Stimulated activated naive CD4-positive, alpha-beta T cell (primary cell): ENCODE data around the gene HASPIN.
A peak's percentile ranks its signal among the peaks of the same experiment; 100 is the strongest.

ENCODE experiments used
- DNase-seq, 6 experiments: peaks; one replicate each; lab custom pipeline; 2025; lab: John Stamatoyannopoulos, UW

HASPIN gene

DNA sequence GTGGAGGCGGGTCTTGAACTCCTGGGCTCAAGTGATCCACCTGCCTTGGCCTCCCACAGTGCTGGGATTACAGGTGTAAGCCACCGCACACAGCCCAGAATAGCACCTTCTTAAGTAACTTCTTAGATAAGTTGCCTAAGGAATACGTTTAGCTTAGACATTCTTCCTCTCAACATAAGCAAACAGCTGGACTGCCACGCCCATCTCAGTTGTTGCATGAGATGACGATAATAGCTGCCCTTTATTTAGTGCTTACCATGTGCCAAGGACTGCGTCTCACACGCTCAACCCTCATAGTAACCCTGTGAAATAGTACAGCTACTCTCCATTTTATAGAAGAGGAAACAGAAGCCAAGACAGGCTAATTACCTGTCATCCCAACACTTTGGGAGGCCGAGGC, 11.8 kb downstream of the HASPIN start:
- no peak for DNase-seq

DNA sequence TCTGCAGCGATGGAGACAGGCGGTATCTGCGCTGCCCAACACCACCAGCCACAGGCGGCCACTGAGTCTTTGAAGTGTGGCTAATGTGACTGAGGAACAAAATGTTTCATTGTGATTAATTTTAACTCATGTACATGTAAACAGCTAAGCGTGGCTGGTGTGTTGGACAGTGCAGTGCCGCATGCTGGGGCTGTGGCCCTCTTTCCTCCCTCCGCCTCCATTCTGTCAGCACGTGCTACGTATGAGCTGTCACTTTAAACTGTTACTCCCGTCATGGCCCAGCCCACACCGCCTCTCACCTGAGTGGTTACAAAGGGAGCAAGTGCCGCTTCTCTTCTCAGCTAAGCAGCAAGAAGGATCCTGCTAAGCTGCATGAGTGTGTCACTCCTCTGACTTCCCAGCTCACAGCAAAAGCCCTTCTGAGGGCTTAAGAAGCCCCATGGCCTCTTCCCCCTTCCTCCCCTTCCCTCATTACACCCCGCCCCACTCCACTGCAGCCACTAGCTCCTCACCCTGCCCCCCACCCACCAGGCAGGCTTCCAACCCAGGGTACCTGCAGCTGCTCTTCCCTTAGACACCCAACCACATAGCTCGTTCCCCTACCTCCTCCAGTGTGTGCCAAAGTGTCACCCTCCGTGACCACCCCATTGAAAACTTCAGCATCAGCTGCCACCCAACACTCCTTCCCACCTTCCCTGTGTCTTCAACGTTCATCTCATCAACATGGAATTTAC, 15.0 kb downstream of the HASPIN start:
- DNase-seq: peak; percentile 25 to 64 (median 46)

DNA sequence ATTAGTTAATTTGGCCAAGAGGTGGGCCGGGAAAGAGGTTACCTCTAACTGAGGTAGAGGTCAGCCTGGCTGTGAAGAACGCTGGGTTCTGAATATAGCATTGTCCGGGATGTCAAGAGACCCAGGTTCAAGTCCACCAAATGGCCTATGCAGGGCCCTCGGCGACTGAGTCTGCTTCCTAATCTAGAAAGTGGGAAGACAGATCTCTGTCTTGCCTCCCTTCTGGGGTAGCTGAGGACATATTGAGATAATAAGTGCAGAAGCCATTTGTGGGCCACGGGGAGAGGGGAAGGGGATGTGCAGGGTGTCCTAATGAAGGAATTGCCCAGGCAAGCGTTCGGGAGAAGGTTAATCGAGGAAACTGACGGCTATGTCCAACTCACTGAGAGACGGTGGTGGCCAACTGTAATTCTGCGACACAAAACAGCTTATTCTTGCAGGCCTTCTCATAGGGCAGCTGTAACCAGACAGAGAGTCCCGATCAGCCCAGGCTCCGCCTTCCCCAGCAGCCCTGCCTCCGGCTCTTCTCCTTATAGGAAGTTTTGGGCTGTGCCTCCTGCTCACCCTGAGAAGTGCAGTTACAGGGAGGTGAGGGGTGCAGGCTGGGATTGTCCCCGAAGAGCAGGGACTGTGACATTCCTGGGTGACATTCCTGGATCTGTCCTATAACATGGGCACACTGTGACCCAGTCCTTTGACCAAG, 15.9 kb downstream of the HASPIN start:
- DNase-seq: no peak

DNA sequence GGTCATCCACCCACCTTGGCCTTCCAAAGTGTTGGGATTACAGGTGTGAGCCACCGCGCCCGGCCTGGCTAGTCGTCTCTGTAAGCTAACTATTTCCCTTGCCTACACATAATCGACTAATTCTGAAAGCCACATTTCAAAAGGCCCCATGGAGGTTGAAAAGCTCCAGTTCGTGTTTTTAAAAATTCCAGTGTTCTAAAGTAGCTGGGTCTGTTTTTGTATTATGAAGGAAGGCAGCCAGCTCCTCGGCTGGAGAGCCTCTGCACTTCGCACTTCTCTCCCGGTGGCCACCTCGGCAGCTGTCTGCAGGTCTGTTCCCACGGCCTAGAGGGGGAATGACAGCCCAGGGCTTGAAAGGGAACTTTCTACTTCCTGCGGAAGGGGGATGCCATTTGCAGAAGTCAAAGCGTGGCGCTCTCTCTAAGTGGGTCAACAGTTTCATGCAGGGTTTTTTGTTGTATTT, 16.9 kb downstream of the HASPIN start:
- DNase-seq: peak in 3 of 6 experiments; percentile 17 to 36 (median 24)

DNA sequence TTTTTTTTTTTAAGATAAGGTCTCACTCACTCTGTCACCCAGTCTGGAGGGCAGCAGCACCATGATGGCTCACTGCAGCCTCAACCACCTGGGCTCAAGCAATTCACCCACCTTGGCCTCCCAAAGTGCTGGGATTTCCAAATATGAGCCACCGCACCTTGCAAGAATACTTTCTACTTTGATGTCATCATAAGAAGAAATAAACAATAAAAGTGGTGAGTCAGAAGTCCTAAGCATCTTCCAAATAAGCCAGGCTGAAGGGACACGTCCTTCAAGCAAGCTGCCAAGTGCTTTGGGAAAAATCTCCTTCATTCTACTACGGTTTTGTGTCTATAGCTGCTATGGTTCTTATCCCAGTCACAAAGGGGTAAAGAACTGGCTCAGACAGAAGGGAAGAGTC, 20.3 kb downstream of the HASPIN start:
- DNase-seq: no peak

DNA sequence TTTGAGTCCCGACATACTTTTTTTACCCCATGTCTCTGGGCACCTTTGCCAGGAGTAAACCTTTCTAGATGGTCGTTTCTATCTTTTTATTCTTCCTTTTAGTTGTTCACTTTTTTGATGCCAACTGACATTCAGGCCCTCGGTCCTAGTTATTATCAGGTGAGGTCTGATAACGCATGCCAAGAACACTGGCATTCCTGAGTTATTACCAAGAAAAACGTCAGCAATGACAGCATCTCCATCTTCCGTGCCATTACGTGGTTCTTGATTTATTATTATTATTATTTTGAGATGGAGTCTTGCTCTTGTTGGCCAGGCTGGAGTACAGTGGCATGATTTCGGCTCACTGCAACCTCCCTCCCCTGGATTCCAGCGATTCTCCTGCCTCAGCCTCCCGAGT, 21.4 kb downstream of the HASPIN start:
- DNase-seq: no peak

DNA sequence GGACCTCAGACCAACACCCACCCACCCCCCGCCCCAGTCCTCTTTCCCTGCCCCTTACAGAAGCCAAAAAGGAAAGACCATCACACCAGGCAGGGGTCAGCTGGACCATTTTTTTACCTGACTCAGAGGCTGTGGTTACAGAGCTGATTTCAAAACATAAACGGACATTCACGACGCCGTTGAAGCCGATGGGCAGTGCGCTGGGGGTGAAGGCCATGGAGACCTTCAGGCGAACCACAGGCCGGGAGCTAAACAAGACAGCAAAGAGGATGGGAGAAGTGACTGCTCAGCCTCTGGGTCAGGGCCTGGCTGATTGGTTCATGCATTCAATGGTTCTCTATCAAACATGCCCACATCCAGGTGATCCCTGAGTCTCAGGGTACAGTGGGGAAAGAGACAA, 24.1 kb downstream of the HASPIN start:
- DNase-seq: no peak

DNA sequence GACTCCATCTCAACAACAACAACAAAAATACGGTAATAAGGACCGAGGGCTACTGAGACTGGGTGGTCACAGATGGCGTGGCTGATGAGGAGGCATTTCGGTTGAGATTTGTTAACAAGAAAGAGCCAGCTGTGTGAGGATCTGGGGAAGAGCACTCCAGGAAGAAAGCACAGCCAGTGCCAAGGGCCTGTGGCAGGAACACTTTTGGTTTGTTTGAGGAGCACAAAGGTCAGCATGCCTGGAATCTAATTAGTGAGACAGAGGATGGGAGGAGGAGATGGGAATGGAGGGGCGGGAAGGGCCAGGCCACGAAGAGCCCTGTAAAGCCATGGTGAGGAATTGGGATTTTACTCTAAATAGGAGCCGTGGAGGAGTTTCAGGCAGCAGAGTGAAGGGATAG, 24.9 kb downstream of the HASPIN start:
- DNase-seq: no peak

DNA sequence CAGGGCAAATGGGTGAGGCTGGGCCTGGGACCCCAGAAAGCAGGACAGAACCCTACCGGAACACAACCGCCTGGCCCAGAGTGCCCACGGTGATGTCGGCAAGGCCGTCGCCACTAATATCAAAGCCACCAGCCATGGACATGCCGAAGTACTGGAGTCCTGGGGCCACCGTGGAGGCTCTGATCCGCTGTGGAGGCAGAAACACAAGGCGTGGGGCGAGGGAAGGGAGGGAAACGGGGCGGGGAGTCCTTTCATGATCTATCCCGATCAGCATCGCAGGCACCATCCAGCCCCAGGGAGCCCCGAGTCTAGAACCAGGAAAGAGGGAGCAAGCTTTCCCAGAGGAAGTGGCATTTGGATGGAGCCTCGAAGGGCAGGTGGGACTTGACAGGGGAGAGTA, 26.6 kb downstream of the HASPIN start:
- no peak for DNase-seq

DNA sequence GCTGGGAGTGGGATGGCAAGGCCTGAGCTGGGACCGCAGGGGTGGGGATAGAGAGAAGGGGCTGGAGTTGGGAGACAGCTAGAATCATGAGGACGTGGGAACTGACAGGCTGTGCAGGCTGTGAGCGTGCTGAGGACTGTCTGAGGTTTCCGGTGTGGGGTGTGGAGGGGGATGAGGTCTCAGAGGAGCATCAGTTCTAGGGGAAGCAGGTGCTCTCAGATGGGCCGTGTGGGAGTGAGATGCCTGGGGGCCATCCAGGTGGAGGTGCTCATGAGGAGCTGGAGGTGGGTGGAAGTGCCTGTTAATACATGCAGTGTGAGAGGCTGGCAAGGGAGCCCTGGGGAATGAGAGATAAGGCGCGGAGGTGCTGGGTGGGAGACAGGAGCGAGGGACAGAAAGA, 27.2 kb downstream of the HASPIN start:
- DNase-seq: peak in 5 of 6 experiments; percentile 16 to 55 (median 27)

DNA sequence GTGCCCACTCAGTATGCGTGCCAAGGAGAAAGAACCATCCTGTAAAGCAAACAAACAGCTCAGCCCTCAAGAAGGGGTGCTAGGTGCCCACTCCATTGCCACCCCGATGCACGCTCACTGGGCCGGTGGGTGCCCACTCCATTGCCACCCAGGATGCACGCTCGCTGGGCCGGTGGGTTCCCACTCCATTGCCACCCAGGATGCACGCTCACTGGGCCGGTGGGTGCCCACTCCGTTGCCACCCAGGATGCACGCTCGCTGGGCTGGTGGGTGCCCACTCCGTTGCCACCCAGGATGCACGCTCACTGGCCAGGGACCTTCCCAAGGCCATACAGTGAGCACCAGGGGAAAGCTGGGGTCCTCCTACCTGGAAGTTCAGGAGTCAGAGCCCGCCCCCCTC, 28.1 kb downstream of the HASPIN start:
- DNase-seq: no peak

DNA sequence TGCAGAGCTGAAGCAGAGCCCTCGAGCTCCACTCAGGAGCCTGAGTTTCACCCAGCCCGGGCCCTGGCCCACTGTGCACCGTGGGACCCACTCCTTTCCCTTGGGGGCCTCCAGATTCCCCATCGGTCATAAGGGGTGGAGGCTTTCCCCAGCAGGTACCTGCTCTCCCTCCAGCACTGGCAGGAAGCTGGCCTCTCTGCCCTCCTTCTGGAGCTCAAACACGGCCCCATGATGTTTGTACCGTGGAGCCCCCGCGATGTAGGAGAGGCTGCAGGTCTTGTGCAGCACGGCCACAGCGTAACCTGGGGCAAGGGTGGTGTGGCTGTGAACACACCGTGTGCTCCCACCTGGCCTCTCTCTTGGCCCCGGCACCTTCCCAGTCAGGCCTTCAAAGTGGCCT, 29.9 kb downstream of the HASPIN start:
- DNase-seq: no peak

DNA sequence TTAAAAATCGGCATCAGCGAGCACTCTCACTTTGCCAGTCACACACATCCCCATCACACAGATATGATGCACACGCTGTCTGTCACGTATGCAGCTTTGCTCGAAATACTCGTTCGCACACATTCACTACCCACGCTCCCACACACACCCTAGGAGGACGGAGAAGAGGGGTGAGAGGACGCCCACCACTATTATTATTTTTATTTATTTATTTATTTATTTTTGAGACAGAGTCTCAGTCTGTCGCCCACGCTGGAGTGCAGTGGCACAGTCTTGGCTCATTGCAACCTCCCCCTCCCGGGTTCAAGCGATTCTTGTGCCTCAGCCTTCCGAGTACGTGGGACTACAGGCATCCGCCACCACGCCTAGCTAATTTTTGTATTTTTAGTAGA, 30.4 kb downstream of the HASPIN start:
- DNase-seq: peak in 1 of 6 experiments; percentile 24

DNA sequence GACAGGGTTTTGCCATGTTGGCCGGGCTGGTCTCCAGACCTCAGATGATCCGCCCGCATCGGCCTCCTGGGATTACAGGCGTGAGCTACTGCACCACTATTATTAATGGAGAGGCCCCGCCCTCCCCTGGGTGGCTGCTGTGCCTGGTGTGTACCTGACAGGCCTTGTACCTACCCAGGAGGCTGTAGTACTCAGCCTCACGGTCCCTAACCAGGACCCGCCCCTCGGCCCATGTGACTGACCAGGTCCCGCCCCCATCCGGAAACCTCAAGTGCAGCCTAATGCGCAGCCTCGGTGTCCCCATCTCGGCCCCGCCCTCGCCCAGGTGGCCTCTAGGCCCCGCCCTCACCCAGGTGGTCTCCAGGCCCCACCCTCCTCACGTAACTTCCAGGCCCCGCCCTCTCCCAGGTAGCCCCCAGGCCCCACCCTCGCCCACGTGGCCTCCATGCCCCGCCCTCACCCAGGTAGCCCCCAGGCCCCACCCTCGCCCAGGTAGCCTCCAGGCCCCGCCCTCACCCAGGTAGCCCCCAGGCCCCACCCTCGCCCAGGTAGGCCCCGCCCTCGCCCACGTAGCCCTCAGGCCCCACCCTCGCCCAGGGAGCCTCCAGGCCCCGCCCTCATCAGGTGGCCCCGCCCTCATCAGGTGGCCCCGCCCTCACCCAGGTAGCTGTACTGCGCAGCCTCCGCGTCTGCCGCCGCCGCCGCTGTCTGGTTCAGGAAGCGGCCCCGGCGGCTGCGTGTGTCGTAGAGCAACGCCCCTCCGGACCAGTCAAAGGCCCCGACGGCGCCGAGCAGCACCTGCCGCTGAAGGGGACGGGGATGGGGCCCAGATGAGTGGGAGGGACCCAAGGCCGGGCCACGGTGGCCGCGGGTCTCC, 31.0 kb downstream of the HASPIN start:
- DNase-seq: peak; percentile 75 to 90 (median 86)

DNA sequence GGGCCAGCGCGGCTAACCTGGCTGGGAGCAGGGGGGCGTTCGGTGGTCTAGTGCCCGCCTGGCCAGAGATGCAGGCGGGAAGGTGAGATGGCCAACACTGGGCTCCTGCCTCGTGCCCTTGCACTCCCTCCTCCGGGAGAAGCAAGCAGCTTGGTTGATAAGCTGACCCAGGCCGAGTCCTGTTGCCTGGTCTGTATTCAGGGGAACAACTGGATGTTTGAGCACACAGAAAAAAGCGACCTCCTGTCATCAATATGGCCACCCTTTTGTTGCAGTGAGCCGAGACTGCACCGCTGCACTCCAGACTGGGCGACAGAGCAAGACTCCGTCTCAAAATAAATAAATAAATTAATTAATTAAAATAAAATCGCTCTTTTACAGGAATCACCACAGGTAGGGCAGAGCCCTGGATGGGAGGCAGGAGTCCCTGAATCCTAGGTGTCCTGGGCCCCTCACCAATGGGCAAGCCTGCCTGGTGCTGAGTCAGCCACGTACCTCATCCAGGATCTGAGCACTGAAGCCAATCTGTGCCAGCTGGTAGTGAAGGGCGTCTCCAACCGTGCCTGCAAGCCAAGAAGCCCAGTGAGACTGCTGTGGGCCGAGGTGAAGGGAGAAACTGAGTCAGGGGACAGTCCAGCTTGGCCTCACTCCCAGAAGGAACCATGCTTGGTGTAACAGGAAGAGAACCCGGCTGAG, 31.8 kb downstream of the HASPIN start:
- DNase-seq: no peak

DNA sequence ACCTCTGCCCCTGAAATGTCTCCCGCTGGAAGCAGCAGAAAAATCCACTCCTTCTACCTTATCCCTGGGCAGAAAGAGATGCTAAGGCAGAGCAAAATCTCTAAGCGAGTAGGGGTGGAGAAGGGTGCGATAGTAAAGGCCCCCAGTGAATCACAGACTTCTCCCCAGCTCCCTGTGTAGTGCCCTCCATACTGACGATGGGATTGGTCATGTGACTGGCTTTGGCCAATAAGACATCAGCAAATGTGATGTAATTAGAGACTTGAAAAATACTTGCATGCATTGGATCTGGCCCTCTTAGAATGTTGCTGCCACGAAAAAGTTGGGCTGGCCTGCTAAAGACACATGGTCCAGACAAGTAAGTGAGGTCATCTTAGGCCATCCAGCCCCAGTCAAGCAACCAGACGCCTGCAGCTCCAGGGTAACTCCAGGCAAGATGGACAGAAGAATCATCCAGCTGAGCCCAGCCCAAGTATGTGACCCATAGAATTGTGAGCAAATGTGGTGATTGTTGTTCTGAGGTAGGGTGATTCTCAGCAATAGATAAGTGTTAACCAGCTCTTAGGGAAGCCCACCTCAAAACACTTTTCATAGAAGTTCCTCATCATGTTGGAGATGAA, 36.0 kb downstream of the HASPIN start:
- no peak for DNase-seq

DNA sequence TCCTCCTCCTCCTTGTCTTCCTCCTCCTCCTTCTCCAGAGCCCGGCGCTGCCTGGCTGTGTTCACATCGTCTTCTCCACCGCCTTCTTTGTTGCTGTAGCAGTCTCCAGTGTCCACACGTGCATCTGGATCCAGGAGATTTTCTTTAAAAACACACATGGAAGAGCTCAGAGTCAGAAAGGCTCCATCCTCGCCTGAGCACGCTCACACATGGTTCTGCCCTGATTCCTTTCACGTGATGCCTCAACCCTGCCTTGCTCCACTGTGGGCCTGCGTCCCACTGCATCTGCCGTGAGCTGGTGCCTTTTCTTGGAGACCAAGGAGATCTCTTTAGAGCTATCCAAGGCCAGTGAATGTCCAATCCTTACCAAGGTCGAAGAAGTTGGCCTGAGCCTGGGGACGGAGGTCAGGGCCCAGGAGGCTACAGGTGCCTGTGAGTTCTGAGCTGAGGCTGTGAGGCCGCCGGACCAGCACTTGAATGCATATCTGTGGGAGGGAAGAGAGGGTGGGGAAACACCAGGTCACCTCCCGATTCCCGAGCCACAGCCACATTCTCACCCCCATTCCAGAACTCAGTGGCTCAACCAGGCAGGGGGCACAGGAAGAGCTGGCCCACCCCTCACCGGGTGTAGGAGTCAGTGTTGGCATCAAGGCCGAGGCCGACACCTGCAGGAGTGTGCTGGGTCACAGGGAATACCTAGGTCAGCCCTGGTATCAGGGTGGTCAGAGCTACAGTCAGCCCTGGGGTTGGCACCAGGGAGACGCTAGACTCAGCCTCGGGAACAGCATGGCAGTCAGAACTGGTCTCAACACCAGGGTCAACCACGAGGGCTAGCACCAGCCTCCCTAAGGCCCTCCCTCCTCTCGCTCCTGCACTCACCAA, 37.6 kb downstream of the HASPIN start:
- DNase-seq: no peak

DNA sequence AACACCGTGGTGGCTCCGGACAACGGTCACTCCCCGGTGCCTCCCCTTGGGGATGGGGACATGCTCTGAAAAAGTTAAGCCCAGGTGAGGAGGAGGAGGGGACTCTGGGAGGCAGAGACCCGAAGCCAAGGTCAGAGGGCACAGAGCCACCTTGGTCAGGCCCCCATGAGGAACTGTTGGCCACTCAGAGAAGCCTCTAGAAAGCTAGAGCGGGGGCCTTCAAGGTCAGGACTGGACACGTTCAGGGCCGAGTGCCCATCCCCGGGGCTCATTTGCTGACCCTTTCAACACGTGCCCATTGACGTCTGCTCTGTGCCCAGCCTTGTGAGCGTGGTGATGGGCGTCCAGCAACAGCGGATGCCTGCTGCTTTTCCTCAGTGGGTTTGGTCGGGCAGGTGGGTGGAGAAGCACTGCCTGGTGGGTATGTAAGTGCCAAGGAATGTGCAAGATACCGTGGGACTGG, 38.2 kb downstream of the HASPIN start:
- no peak for DNase-seq

DNA sequence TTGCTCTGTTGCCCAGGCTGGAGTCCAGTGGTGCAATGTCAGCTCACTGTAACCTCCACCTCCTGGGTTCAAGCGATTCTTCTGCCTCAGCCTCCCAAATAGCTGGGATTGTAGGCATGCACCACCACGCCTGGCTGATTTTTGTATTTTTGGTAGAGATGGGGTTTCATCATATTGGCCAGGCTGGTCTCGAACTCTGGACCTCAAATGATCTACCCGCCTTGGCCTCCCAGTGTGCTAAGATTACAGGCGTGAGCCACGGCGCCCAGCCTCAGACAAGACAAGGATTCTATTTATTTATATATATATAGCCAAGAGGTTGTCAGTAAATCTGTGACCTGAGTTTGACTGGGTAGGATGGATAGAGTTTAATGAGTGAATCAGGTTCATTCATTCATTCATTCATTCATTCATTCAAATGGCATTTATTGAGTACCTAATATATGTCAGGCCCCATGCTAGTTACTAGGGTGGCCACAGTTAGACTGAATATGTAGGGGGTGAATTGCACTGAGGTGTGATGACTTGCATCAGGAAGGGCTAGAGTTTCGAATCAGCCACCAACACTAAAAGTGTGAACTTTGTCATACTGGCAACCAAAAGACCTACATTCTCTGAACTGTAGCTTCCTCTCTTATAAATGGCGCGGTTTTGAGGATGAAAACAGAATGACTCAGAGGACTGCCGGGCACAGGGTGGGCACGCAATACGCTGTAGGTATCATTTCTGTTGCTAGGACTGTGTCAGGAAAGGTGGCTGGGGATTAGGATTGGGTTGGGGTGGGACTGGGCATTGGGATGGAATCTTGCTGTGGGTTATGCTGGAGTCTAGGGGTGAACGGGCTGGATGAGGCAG, 39.4 kb downstream of the HASPIN start:
- no peak for DNase-seq
